ENCODE data around the gene HLA-DQB2.

Gene HLA-DQB2

GRCh38 chr6:32744776-32745175, 18.6 kb downstream of the HLA-DQB2 start:
- DNase-seq: no peak

DNA sequence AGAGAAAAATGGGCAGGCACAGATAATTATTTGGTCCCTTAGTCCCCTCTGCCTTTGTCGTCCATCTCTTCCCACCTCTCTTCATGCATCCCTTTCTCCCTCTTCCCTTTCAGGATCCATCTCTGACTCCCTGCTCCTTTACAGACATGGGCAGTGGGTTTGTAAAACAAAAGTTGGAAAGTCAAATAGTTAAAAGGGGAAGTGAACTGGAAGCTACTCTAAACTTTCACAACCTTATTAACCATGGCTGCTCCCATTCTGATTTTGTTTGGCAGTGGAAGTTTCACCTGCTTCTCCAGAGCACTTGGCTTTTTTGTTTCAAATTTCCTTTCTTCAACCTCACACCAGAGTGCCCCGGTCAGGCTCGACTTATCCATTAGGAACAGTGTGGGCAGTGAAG, 21.0 kb downstream of the HLA-DQB2 start:
- no peak for DNase-seq

- no peak for DNase-seq
Observed at GRCh38 chr6:32741031-32741960, 22.0 kb downstream of the HLA-DQB2 start, which contains the start of gene HLA-DQA2. TSS of gene HLA-DQA2 (plus strand) at chr6:32741391. CDS start at chr6:32741444, 53 bp downstream.

GRCh38 chr6:32738126-32738525, 25.2 kb downstream of the HLA-DQB2 start:
- no peak for DNase-seq

DNA sequence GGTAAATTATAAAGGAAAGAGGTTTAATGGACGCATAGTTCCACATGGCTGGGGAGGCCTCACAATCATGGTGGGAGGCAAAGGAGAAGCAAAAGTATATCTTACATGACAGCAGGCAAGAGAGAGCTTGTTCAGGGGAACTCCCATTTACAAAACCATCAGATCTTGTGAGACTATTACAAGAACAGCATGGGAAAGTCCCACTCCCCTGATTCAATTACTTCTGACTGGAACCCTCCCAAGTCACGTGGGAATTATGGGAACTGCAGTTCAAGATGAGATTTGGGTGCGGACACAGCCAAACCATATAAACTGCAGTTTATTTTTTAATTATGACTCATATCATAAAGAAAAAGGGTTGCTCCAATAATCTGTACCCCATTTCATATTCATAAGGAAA, 44.5 kb downstream of the HLA-DQB2 start:
- no peak for DNase-seq

DNA sequence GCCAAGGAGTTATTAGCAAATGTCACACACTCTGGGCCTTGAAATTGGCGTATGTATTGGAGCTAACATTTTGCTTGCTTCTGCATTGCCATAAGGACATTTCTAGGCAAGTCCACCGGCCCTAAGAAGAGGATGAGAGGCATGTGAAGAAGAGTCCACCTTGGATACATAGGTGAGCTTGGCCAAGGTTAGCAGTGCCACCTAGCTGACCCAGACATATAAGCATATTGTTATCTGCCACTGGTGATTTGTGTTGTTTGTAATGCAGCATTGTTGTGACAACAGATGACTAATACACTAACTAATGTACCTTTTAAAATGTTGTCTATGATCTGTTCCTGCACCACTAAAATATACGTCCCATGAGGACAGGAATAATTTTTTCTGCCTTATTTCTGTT, 46.9 kb downstream of the HLA-DQB2 start:
- DNase-seq: no peak

- DNase-seq: no peak
Observed at GRCh38 chr6:32713241-32713640, 50.1 kb downstream of the HLA-DQB2 start.

DNA sequence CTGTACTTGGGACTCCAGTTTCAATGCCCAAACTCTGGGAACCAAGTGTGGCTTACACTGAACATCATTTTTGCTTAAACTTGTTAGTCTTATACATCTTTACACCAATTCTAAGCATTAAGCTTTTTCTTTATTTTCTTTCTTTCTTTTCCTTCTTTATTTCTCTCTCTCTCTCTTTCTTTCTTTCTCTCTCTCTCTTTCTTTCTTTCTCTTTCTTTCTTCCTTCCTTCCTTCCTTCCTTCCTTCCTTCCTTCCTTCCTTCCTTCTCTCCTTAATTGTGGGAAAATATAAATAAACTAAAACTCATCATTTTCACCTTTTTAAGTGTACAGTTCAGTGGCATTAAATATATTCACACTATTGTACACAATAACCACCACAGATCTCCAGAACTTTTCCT, 53.7 kb downstream of the HLA-DQB2 start:
- DNase-seq: no peak

All from effector CD8-positive, alpha-beta T cell (primary cell).